GM23248 (cell line): ENCODE data around the gene WASHC3. TPM values are rescaled to one million over a fixed set of nuclear protein-coding genes. Genes with fewer than 3 reads are reported as not detected.
"Not testable (repeated sequence)": the region's sequence is repeated elsewhere in the genome, so short reads cannot be mapped to it uniquely, and the experiment has no call there.

Experiments used
- DNase-seq: peaks from one replicate; pipeline ENCODE4 v3.0.0-alpha.2; 2015
- H2AFZ ChIP-seq: fragments of 200-600 bp; sonication (generic); 2 replicates; pipeline ENCODE4 v1.6.1; 2016; ENCODE audit warnings: antibody characterized with exemption
- H3F3A ChIP-seq: fragments of 200-600 bp; sonication (generic); 2 replicates; pipeline ENCODE4 v1.6.1; 2016; ENCODE audit warnings: mild to moderate bottlenecking, antibody characterized with exemption, mixed run types; ENCODE audit not compliant: insufficient read depth
- H3K27ac ChIP-seq: fragments of 200-600 bp; sonication (generic); 2 replicates; pipeline ENCODE4 v1.5.1; 2016; ENCODE audit warnings: mild to moderate bottlenecking
- H3K27me3 ChIP-seq: fragments of 200-600 bp; sonication (generic); replicated peaks from 2 replicates; pipeline ENCODE4 v1.6.1; 2016; ENCODE audit warnings: mild to moderate bottlenecking; ENCODE audit not compliant: insufficient read depth
- H3K36me3 ChIP-seq: fragments of 200-600 bp; sonication (generic); 2 replicates; pipeline ENCODE4 v1.6.1; 2016; ENCODE audit warnings: low read depth, mild to moderate bottlenecking
- H3K4me1 ChIP-seq: fragments of 200-600 bp; sonication (generic); 2 replicates; pipeline ENCODE4 v1.6.1; 2016; ENCODE audit warnings: mild to moderate bottlenecking; ENCODE audit not compliant: insufficient read depth
- H3K4me2 ChIP-seq: fragments of 200-600 bp; sonication (generic); one replicate; pipeline ENCODE4 v1.6.1; 2016; ENCODE audit warnings: mild to moderate bottlenecking; ENCODE audit not compliant: unreplicated experiment
- H3K4me3 ChIP-seq: fragments of 200-600 bp; sonication (generic); 2 replicates; pipeline ENCODE4 v1.5.1; 2016; ENCODE audit warnings: mild to moderate bottlenecking
- H3K79me2 ChIP-seq: fragments of 200-600 bp; sonication (generic); 2 replicates; pipeline ENCODE4 v1.6.1; 2016; ENCODE audit warnings: mild to moderate bottlenecking; ENCODE audit not compliant: insufficient read depth
- H3K9ac ChIP-seq: fragments of 200-600 bp; sonication (generic); 2 replicates; pipeline ENCODE4 v1.6.1; 2016; ENCODE audit warnings: mild to moderate bottlenecking
- H3K9me2 ChIP-seq: fragments of 200-600 bp; sonication (generic); 2 replicates; pipeline ENCODE4 v1.6.1; 2016; ENCODE audit warnings: mixed run types, mild to moderate bottlenecking, moderate library complexity; ENCODE audit not compliant: insufficient read depth
- H3K9me3 ChIP-seq: fragments of 200-600 bp; sonication (generic); one replicate; pipeline ENCODE4 v1.6.1; 2017; ENCODE audit warnings: low read depth
- H4K20me1 ChIP-seq: fragments of 200-600 bp; sonication (generic); 2 replicates; pipeline ENCODE4 v1.6.0; 2016; ENCODE audit not compliant: insufficient read depth
- EZH2 ChIP-seq: fragments of 200-600 bp; sonication (generic); IDR thresholded peaks from 2 replicates; pipeline ENCODE4 v1.6.1; 2018; ENCODE audit warnings: antibody characterized with exemption, mild to moderate bottlenecking; ENCODE audit not compliant: insufficient read depth, poor library complexity, severe bottlenecking
- EZH2phosphoT487 ChIP-seq: fragments of 200-600 bp; sonication (generic); IDR thresholded peaks from 2 replicates; pipeline ENCODE4 v1.6.1; 2018; ENCODE audit warnings: antibody characterized with exemption, moderate library complexity, mild to moderate bottlenecking, low read depth; ENCODE audit not compliant: insufficient read depth
- WGBS, 2 experiments: methylation state at CpG; one replicate each; pipeline ENCODE4 v1.1.6; 2015 to 2017; ENCODE audit warnings: low lambda C conversion rate in 2 of 2, low coverage in 1 of 2; ENCODE audit errors: missing lambda C conversion rate in 2 of 2; 5-methylcytosine and 5-hydroxymethylcytosine counted together
- in situ Hi-C: fragments of 300-500 bp; cut with MboI; formaldehyde crosslinking; loops from 2 replicates; pipeline ENCODE4 v1.15.0; 2020
- polyA plus RNA-seq: library from polyadenylated mRNA; unstranded; fragments of >200 nt; fragmentation: Nextera tagmentation; extraction: Ambion mirVana; gene quantifications from 2 replicates; pipeline ENCODE4 v1.2.1, GENCODE V29; 2016
- total RNA-seq: library from RNA; depleted of rRNA; stranded (reverse); fragments of >200 nt; shearing (Covaris generic); gene quantifications from 2 replicates; pipeline ENCODE4 v1.2.3, GENCODE V29; 2014

WASHC3 gene
- total and polyA plus RNA-seq, 2 experiments from 2014 or later: 103 to 150 TPM

- no peaks in the 10 kb centered on the region for H4K20me1 ChIP-seq
- H3K79me2 ChIP-seq: no peaks in the 10 kb centered on the region
- WGBS, 2 experiments: 90 to 92% methylated on average over 3 of the region's 3 CpGs
- no peak for DNase-seq
- no peak overlapping the region for H3K4me3 ChIP-seq
- no peak overlapping the region for H3K4me2 ChIP-seq
- no peak overlapping the region for H3K9ac ChIP-seq
- peaks cover 14% of the 10 kb centered on the region; the same call in 1 of the 2 replicates for H3K36me3 ChIP-seq
- no peaks in the 10 kb centered on the region for H3K27me3 ChIP-seq
- H3K27ac ChIP-seq: no peak overlapping the region
- H3K4me1 ChIP-seq: peaks cover 24% of the 10 kb centered on the region
- H2AFZ ChIP-seq: no peak overlapping the region
- H3F3A ChIP-seq: peaks cover 15% of the 10 kb centered on the region
- H3K9me3 ChIP-seq: no peaks in the 10 kb centered on the region
- in situ Hi-C loops: no loop called here
- H3K9me2 ChIP-seq: no peaks in the 10 kb centered on the region
- no peak for TF ChIP-seq EZH2
Observed at GRCh38 chr12:102096855-102097254, 35.1 kb upstream of the WASHC3 start.

- in situ Hi-C loops: no loop called here
- Histone ChIP-seq H3K27ac (no peak overlapping the region), H3K9me3 (no peaks in the 10 kb centered on the region), H3K9me2 (no peaks in the 10 kb centered on the region), H3K36me3 (peaks cover 12% of the 10 kb centered on the region; the same call in 1 of the 2 replicates), H3K27me3 (no peaks in the 10 kb centered on the region), H3K9ac (no peak overlapping the region), H3F3A (peaks cover 15% of the 10 kb centered on the region), H3K4me1 (peaks cover 24% of the 10 kb centered on the region), H2AFZ (no peak overlapping the region), H3K4me2 (no peak overlapping the region), H3K4me3 (no peak overlapping the region), H3K79me2 (no peaks in the 10 kb centered on the region), H4K20me1 (no peaks in the 10 kb centered on the region)
- TF ChIP-seq EZH2phosphoT487 (no peak), EZH2 (no peak)
- 50 to 52% methylated on average over 2 of the region's 2 CpGs for WGBS, 2 experiments
- DNase-seq: peak; percentile 55
Observed at GRCh38 chr12:102095677-102096263, 34.0 kb upstream of the WASHC3 start.

- Histone ChIP-seq H3K4me3 (no peak overlapping the region), H3K9me3 (no peaks in the 10 kb centered on the region), H3K27ac (peak overlapping the region; percentile 36), H3K79me2 (no peaks in the 10 kb centered on the region), H3K9ac (no peak overlapping the region), H4K20me1 (no peaks in the 10 kb centered on the region), H3K36me3 (no peaks in the 10 kb centered on the region), H3F3A (peaks cover 15% of the 10 kb centered on the region), H3K9me2 (no peaks in the 10 kb centered on the region), H3K27me3 (no peaks in the 10 kb centered on the region), H2AFZ (peak overlapping the region; percentile 50; the same call in 1 of the 2 replicates), H3K4me2 (peak overlapping the region; percentile 15), H3K4me1 (peaks cover 24% of the 10 kb centered on the region)
- in situ Hi-C loops: no loop called here
- TF ChIP-seq EZH2 (no peak), EZH2phosphoT487 (no peak)
- peak; percentile 53 for DNase-seq
Observed at GRCh38 chr12:102093319-102093718, 31.5 kb upstream of the WASHC3 start.

GRCh38 chr12:102089228-102089835 is 27.5 kb upstream of the WASHC3 start:
- WGBS, 2 experiments: 97 to 99% methylated on average over 22 to 38 of the region's 38 CpGs
- Histone ChIP-seq H3K4me1 (peaks cover 20% of the 10 kb centered on the region), H3F3A (peaks cover 14% of the 10 kb centered on the region; the same call in 1 of the 2 replicates)
- H4K20me1 ChIP-seq, H3K27me3 ChIP-seq, H2AFZ ChIP-seq, H3K4me2 ChIP-seq, in situ Hi-C loops, H3K27ac ChIP-seq, H3K4me3 ChIP-seq, H3K79me2 ChIP-seq, H3K9me3 ChIP-seq, DNase-seq, H3K9ac ChIP-seq, H3K9me2 ChIP-seq, H3K36me3 ChIP-seq: not testable (repeated sequence)
